Measurements from ENCODE around the gene S100A5.

GRCh38 chr1:153539395-153540093 is 1.2 kb downstream of the S100A5 start:
- TF ChIP-seq CTCF (IDR thresholded peaks at IDR 0.05) (no peak), POLR2A (IDR thresholded peaks at IDR 0.05) (no peak)

All from breast epithelium (tissue), 3 donors.